HepG2 (cell line): ENCODE measurements around the gene TRIM15. TPM values are rescaled to one million over a fixed set of nuclear protein-coding genes. Genes with fewer than 3 reads are reported as not detected.

Experiments used
- CREB3 ChIP-seq: sonication (generic); formaldehyde crosslinking; IDR thresholded peaks from 2 replicates; pipeline ENCODE4 v1.5.0; 2020; ENCODE audit warnings: missing genetic modification reagents
- ESRRA ChIP-seq: sonication (generic); formaldehyde crosslinking; IDR thresholded peaks from 2 replicates; pipeline ENCODE4 v1.5.1; 2020; ENCODE audit warnings: mild to moderate bottlenecking, low read depth, missing genetic modification reagents
- GMEB1 ChIP-seq: sonication (generic); formaldehyde crosslinking; IDR thresholded peaks from 2 replicates; pipeline ENCODE4 v1.5.1; 2020; ENCODE audit warnings: missing genetic modification reagents, mild to moderate bottlenecking, borderline replicate concordance
- GRHL1 ChIP-seq: sonication (generic); formaldehyde crosslinking; conservative IDR thresholded peaks from 2 replicates; pipeline ENCODE4 v1.8.0; 2022; ENCODE audit warnings: missing genetic modification reagents
- GZF1 ChIP-seq: sonication (generic); formaldehyde crosslinking; IDR thresholded peaks from 2 replicates; pipeline ENCODE4 v1.5.1; 2020; ENCODE audit warnings: mild to moderate bottlenecking, missing genetic modification reagents
- HMGXB4 ChIP-seq, 2 experiments: sonication (generic) in 1 of 2; formaldehyde crosslinking in 1 of 2; IDR thresholded peaks; 2 replicates each; pipeline versions ENCODE4 v1.4.0 to v1.6.1; 2018 to 2020; ENCODE audit warnings: missing genetic modification reagents in 2 of 2, borderline replicate concordance in 1 of 2, low read depth in 1 of 2, mild to moderate bottlenecking in 1 of 2, missing biosample characterization in 1 of 2
- LCORL ChIP-seq, 2 experiments: fragments of 450-650 bp in 1 of 2; sonication (generic) in 1 of 2; formaldehyde crosslinking in 1 of 2; IDR thresholded peaks; 2 replicates each; pipeline versions ENCODE4 v1.5.0 to v1.6.1; 2017 to 2020; ENCODE audit warnings: antibody characterized with exemption in 1 of 2, missing genetic modification reagents in 1 of 2
- MTA1 ChIP-seq: sonication (generic); formaldehyde crosslinking; IDR thresholded peaks from 2 replicates; pipeline ENCODE4 v1.4.0; 2020; ENCODE audit warnings: missing genetic modification reagents, mild to moderate bottlenecking, borderline replicate concordance
- SMYD3 ChIP-seq: sonication (generic); formaldehyde crosslinking; IDR thresholded peaks from 2 replicates; pipeline ENCODE4 v1.8.1; 2023; ENCODE audit warnings: mild to moderate bottlenecking, missing genetic modification reagents
- TARDBP ChIP-seq: sonication (generic); formaldehyde crosslinking; IDR thresholded peaks from 2 replicates; pipeline ENCODE4 v1.8.0; 2022; ENCODE audit warnings: mild to moderate bottlenecking, missing genetic modification reagents
- TGIF2 ChIP-seq: IDR thresholded peaks from 2 replicates; pipeline ENCODE4 v1.6.1; 2016; ENCODE audit warnings: control low read depth, missing compliant biosample characterization
- TP53 ChIP-seq: sonication (generic); formaldehyde crosslinking; conservative IDR thresholded peaks from 2 replicates; pipeline ENCODE4 v1.4.0; 2020; ENCODE audit warnings: missing genetic modification reagents
- YEATS4 ChIP-seq: sonication (generic); formaldehyde crosslinking; IDR thresholded peaks from 2 replicates; pipeline ENCODE4 v1.4.0; 2020; ENCODE audit warnings: missing genetic modification reagents, borderline replicate concordance
- ZBTB38 ChIP-seq: sonication (generic); formaldehyde crosslinking; IDR thresholded peaks from 2 replicates; pipeline ENCODE4 v1.5.1; 2020; ENCODE audit warnings: mild to moderate bottlenecking, missing genetic modification reagents
- ZC3H13 ChIP-seq: sonication (generic); formaldehyde crosslinking; IDR thresholded peaks from 2 replicates; pipeline ENCODE4 v1.8.1; 2023; ENCODE audit warnings: mild to moderate bottlenecking, missing genetic modification reagents, moderate library complexity
- ZIK1 ChIP-seq: sonication (generic); formaldehyde crosslinking; IDR thresholded peaks from 2 replicates; pipeline ENCODE4 v1.5.0; 2020; ENCODE audit warnings: mild to moderate bottlenecking, low read depth, missing genetic modification reagents, borderline replicate concordance
- ZNF761 ChIP-seq: sonication (generic); formaldehyde crosslinking; conservative IDR thresholded peaks from 2 replicates; pipeline ENCODE4 v1.4.0; 2020; ENCODE audit warnings: mild to moderate bottlenecking, missing genetic modification reagents
- polyA plus RNA-seq, 8 experiments: library from polyadenylated mRNA; depleted of rRNA in 3 of 8; stranded (reverse) in 7 of 8; unstranded in 1 of 8; fragments of >200 nt; fragmentation: Illumina TruSeq in 4 of 8; extraction: Trizol in 4 of 8; gene quantifications; 2 replicates each; pipeline versions ENCODE4 v1.2.1 to v1.2.3, GENCODE V29; 2011 to 2016; ENCODE audit warnings: low read depth in 4 of 8, missing spikeins in 1 of 8, mixed read lengths in 1 of 8; ENCODE audit not compliant: insufficient read depth in 1 of 8
- total RNA-seq, 5 experiments: library from RNA; depleted of rRNA; stranded (reverse); fragments of >200 nt; fragmentation: Illumina TruSeq; extraction: Trizol; gene quantifications; 2 replicates each; pipeline ENCODE4 v1.2.3, GENCODE V29; 2016; ENCODE audit warnings: low read depth in 1 of 5

Gene TRIM15
- total and polyA plus RNA-seq, 2 of the 13 experiments (the other 11 are each of a cell fraction or from before 2014, with no cell fraction given) = 35.1 to 38.2 TPM

- TF ChIP-seq GMEB1 (CRISPR knock-in tag) (0 out of 2 replicates have a peak, but pooled peaks have one; percentile 62), ZIK1 (CRISPR knock-in tag) (peak; percentile 58; the same call in 1 of the 2 replicates), TP53 (CRISPR knock-in tag) (peak; percentile 29), YEATS4 (peak; percentile 88), MTA1 (CRISPR knock-in tag) (peak; percentile 92), LCORL (IDR thresholded peaks at IDR 0.05) (peak; percentile 79; the same call in 1 of the 2 replicates), LCORL (CRISPR knock-in tag; IDR thresholded peaks at IDR 0.05) (peak; percentile 96), SMYD3 (CRISPR knock-in tag) (peak; percentile 88; the same call in 1 of the 2 replicates), ZNF761 (peak; percentile 47; the same call in 1 of the 2 replicates), GZF1 (CRISPR knock-in tag) (peak; percentile 80), TARDBP (peak; percentile 94), HMGXB4 (CRISPR knock-in tag; IDR thresholded peaks at IDR 0.05; ENCODE audit: borderline replicate concordance in 1 of 2, low read depth in 1 of 2) (peak; percentile 80 to 90; a peak in 3 of 4 replicates), GRHL1 (CRISPR knock-in tag) (no peak), TGIF2 (CRISPR knock-in tag) (peak; percentile 93), CREB3 (CRISPR knock-in tag) (peak; percentile 1; the same call in 1 of the 2 replicates), ESRRA (CRISPR knock-in tag) (peak; percentile 51; the same call in 1 of the 2 replicates), ZBTB38 (CRISPR knock-in tag) (peak; percentile 62), ZC3H13 (CRISPR knock-in tag) (0 out of 2 replicates have a peak, but pooled peaks have one; percentile 69)
Observed at GRCh38 chr6:30163090-30163917, at the start of gene TRIM15 (continued).
